Astrocyte of the cerebellum (primary cell): Measurements from ENCODE around the gene GSK3A.

ENCODE experiments used
- DNase-seq: peaks from one replicate; pipeline ENCODE4 v3.0.0-alpha.2; 2011; ENCODE audit warnings: low read depth
- H3K4me3 ChIP-seq: 2 replicates; pipeline ENCODE4 v1.5.1; 2011; ENCODE audit warnings: mild to moderate bottlenecking, low read depth, low read length, moderate library complexity
- CTCF ChIP-seq: IDR thresholded peaks from 2 replicates; pipeline ENCODE4 v1.5.1; 2012; ENCODE audit warnings: low read length, low read depth, moderate library complexity, mild to moderate bottlenecking; ENCODE audit errors: missing control alignments
- in situ Hi-C: cut with HindIII; loops from 2 replicates; pipeline ENCODE4 v1.10.0; 2017; ENCODE audit warnings: low sequenced_read_pairs

GSK3A gene

DNA sequence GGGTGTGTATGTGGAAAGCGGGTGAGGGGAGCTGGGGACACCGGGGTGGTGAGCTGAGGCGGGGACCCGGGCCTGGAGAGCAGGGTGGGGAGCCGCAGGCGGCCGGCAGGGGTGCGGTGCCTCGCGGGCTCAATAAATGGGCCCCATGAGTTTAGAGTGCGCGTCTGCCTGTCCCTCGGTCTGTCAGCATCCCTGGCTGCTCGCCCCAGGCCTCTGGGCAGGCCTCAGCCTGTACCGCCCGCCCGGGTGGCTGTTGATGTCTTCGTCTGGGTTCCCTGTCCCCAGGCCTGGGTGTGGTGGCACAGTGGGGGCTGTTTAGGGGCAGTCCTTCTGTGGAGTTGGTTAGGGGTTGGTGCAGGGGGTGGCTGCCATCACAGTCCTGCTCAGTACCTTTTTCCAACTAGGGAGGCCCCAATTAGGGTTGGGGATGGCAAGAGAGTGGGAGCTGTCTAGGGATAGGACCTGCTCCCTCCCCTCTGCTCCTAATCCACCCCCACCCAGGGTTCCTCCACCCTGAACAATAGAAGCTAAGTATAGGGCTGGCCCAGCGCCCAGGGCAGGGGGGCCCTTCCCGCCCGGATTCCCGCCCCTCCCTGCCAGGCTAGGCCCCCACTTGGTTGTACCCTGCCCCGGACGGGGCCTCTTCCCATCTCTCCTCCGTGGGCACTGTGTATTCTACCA, 38.9 kb upstream of the GSK3A start:
- in situ Hi-C loops = no loop called here
- TF ChIP-seq CTCF = no peak
- DNase-seq = no peak
- H3K4me3 ChIP-seq = peak overlapping the region; percentile 75

- in situ Hi-C loops = no loop called here
- no peak for DNase-seq
- H3K4me3 ChIP-seq = peak overlapping the region; percentile 75
- no peak for TF ChIP-seq CTCF
Observed at GRCh38 chr19:42280815-42281145, 38.4 kb upstream of the GSK3A start.

GRCh38 chr19:42279902-42280814, 37.8 kb upstream of the GSK3A start:
- peak; percentile 91 for TF ChIP-seq CTCF
- no peak for DNase-seq
- in situ Hi-C loops = no loop called here
- peak overlapping the region; percentile 75 for H3K4me3 ChIP-seq

- TF ChIP-seq CTCF = no peak
- peak overlapping the region; percentile 75 for H3K4me3 ChIP-seq
- DNase-seq = no peak
- in situ Hi-C loops = no loop called here
Observed at GRCh38 chr19:42279155-42279901, 36.9 kb upstream of the GSK3A start.

DNA sequence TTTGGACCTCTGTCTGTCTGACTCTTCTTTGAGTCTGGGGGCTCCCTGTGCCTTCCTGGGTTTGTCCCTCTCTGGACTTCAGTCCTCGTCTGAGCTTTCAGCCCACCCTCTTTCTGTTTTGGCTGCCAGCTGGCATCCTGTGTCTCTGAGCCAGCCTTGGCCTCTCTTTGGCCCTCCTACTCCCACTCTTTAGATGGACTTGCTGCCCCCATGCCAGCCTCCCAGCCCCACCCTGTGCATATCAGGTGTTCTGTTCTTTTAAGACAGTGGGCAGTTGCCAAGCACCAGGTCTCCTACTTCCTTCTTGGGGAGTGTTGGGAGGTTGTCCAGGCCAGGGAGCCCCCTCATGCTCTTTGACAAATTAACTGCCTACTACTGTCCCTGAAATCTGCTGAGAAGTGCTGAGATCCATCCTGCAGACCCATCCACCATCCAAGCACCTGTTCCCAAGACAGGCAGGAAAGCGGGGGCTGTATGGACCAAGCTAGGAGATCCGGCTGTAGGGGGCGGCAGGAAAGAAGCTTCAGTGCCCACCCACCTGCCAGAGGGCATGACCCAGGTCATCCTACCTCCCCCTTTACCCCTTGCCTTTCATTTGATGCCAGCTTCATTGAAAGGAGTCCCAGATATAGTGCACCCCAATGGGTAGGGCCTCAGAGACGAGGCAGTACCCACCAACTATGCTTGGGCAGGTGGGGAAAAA, 36.2 kb upstream of the GSK3A start:
- no peak for TF ChIP-seq CTCF
- in situ Hi-C loops = no loop called here
- DNase-seq = no peak
- no peak overlapping the region for H3K4me3 ChIP-seq

DNA sequence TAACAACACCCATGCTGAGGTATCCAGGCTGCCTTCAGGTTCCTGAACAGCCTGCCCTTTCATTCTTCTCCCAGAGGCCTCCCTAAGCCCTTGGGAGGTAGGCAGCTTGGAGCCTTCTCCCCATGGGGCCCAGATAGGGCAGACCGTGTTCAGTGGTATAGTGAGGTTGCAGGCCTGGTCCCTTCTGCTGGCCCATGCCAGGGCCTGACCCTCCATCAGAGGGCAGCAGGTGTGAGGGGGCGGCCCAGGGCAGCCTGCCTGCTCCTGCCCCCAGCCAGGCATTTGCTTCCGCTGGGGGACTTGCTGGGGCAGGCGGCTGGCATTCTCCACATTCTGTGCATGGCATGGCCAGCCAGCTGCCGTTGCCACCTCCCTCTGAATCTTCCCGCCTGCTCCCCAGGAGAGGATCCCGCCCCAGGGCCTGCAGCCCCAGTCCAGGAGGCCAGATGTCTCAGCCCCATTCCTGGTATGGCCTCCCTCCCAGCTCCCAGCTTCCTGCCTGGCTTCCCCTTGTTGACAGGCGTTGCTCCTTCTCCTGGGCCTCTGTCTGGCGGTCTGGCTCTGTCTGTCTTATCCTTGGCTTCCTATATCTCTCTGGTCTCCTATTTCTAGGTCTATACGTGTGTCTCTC, 35.5 kb upstream of the GSK3A start:
- TF ChIP-seq CTCF = no peak
- no peak overlapping the region for H3K4me3 ChIP-seq
- in situ Hi-C loops = no loop called here
- DNase-seq = no peak
